Breast epithelium (tissue), 3 donors: ENCODE data around the gene ASPA.

Experiments used
- CTCF ChIP-seq, 3 donors: fragments of 450-650 bp; IDR thresholded peaks; one replicate each; pipeline ENCODE4 v1.5.1; 2016 to 2017; ENCODE audit warnings: antibody characterized with exemption in 3 of 3, mild to moderate bottlenecking in 3 of 3, moderate library complexity in 3 of 3
- POLR2A ChIP-seq: fragments of 450-650 bp; IDR thresholded peaks from one replicate; pipeline ENCODE4 v1.6.1; 2016; ENCODE audit warnings: antibody characterized with exemption, mild to moderate bottlenecking, moderate library complexity

GRCh38 chr17:3528880-3529511 is 53.2 kb downstream of the ASPA start:
- TF ChIP-seq CTCF (IDR thresholded peaks at IDR 0.05) = no peak
- no peak for TF ChIP-seq POLR2A
